ENCODE results near the gene ZNF691. TPM values are rescaled to one million over a fixed set of nuclear protein-coding genes. Genes with fewer than 3 reads are reported as not detected.

ZNF691 gene
- total RNA-seq, 1 donor from 2014 or later = 9.9 TPM

Other genes with a start within 250 kb of the ZNF691 start
- 84.9 and 92.5 TPM in 2 replicates for gene PPIH, start 188.2 kb upstream of the ZNF691 start, total RNA-seq
- gene YBX1, start 164.2 kb upstream of the ZNF691 start, total RNA-seq = 596 and 604 TPM in 2 replicates
- gene CLDN19, start 106.4 kb upstream of the ZNF691 start, total RNA-seq = not detected in 2 replicates
- gene P3H1, start 79.6 kb upstream of the ZNF691 start, total RNA-seq = 38.1 and 39.3 TPM in 2 replicates
- gene C1orf50, start 79.4 kb upstream of the ZNF691 start, total RNA-seq = 7.0 and 8.7 TPM in 2 replicates
- gene TMEM269, start 61.6 kb upstream of the ZNF691 start, total RNA-seq = 0.11 and 0.23 TPM in 2 replicates
- gene ERMAP, start 29.5 kb upstream of the ZNF691 start, total RNA-seq = 6.7 and 7.4 TPM in 2 replicates
- 16.0 TPM in 2 replicates for gene SVBP, start 29.2 kb upstream of the ZNF691 start, total RNA-seq
- gene SLC2A1, start 112.3 kb downstream of the ZNF691 start, total RNA-seq = 102 and 104 TPM in 2 replicates

All from T-helper 2 cell treated with Interferon-gamma antibody and Interleukin-4, amounts not matched to agents 100 ng/mL and 5 ng/mL, for 36 hours (primary cell).